H1 (cell line): ENCODE data around the gene TP53RK. TPM values are rescaled to one million over a fixed set of nuclear protein-coding genes. Genes with fewer than 3 reads are reported as not detected.

ENCODE experiments used
- CTCF ChIA-PET: fragments of 300-600 bp; sonication (Branson Sonifier 250); formaldehyde crosslinking; loops from one replicate; lab custom pipeline; 2021; ENCODE audit not compliant: partially characterized antibody; lab: Charles Lee
- POLR2A ChIA-PET: fragments of 300-600 bp; sonication (Branson Sonifier 250); formaldehyde crosslinking; loops from one replicate; lab custom pipeline; 2021; ENCODE audit warnings: inconsistent platforms; ENCODE audit not compliant: partially characterized antibody; lab: Charles Lee
- DNase-seq, 2 experiments: peaks; one replicate each; pipeline versions ENCODE4 v3.0.0 to v3.0.0-alpha.2; 2010 to 2022; ENCODE audit warnings: low spot score in 2 of 2, low read depth in 1 of 2, mixed read lengths in 1 of 2
- FAIRE-seq: peaks from 2 replicates; lab custom pipeline; 2011; peaks lifted over from hg19 to GRCh38; lab: Jason Lieb, UNC
- H2AFZ ChIP-seq: 2 replicates; pipeline ENCODE4 v1.8.1; 2012; ENCODE audit warnings: low read length, inconsistent platforms
- H2AK5ac ChIP-seq: 2 replicates; pipeline ENCODE4 v1.6.1; 2013; ENCODE audit warnings: low read depth, low read length
- H2BK120ac ChIP-seq: replicated peaks from 2 replicates; pipeline ENCODE3; 2013; ENCODE audit warnings: low read depth, low read length, inconsistent platforms
- H2BK12ac ChIP-seq: 2 replicates; pipeline ENCODE4 v1.6.1; 2013; ENCODE audit warnings: low read depth, low read length
- H2BK15ac ChIP-seq: 2 replicates; pipeline ENCODE4 v1.6.1; 2013; ENCODE audit warnings: low read length
- H2BK20ac ChIP-seq: 2 replicates; pipeline ENCODE4 v1.6.1; 2013; ENCODE audit warnings: low read length
- H2BK5ac ChIP-seq: 2 replicates; pipeline ENCODE4 v1.6.1; 2013; ENCODE audit warnings: low read depth, low read length
- H3K14ac ChIP-seq: 2 replicates; pipeline ENCODE4 v1.6.1; 2013; ENCODE audit warnings: inconsistent platforms; ENCODE audit not compliant: insufficient read length
- H3K18ac ChIP-seq: 2 replicates; pipeline ENCODE4 v1.6.1; 2013; ENCODE audit warnings: low read length; ENCODE audit errors: extremely low read depth
- H3K23ac ChIP-seq: 2 replicates; pipeline ENCODE4 v1.6.1; 2013; ENCODE audit warnings: inconsistent platforms; ENCODE audit not compliant: insufficient read length
- H3K23me2 ChIP-seq: 2 replicates; pipeline ENCODE4 v1.6.1; 2013; ENCODE audit warnings: low read depth, low read length
- H3K27ac ChIP-seq: 2 replicates; pipeline ENCODE4 v1.6.1; 2011; ENCODE audit warnings: low read depth, low read length, inconsistent platforms
- H3K27me3 ChIP-seq, 4 experiments: replicated peaks in 1 of 4; 1 replicate in 1 of 4; 2 replicates in 3 of 4; pipeline versions ENCODE4 v1.6.1 to v1.8.1; 2011 to 2013; ENCODE audit warnings: low read length in 3 of 4, mild to moderate bottlenecking in 3 of 4, inconsistent platforms in 2 of 4, mixed read lengths in 2 of 4, moderate library complexity in 1 of 4; ENCODE audit not compliant: control insufficient read depth in 3 of 4, insufficient read depth in 3 of 4; ENCODE audit errors: extremely low read depth in 1 of 4
- H3K36me3 ChIP-seq, 4 experiments: 2 replicates each; pipeline versions ENCODE4 v1.6.1 to v1.8.1; 2011 to 2013; ENCODE audit warnings: mild to moderate bottlenecking in 4 of 4, low read length in 3 of 4, moderate library complexity in 2 of 4, control low read depth in 1 of 4, inconsistent platforms in 1 of 4; ENCODE audit not compliant: insufficient read depth in 4 of 4, control insufficient read depth in 2 of 4
- H3K4ac ChIP-seq: replicated peaks from 2 replicates; pipeline ENCODE3; 2013; ENCODE audit warnings: low read length, low read depth, mixed read lengths, inconsistent platforms; ENCODE audit not compliant: insufficient read length
- H3K4me1 ChIP-seq, 4 experiments: replicated peaks in 1 of 4; 1 replicate in 1 of 4; 2 replicates in 3 of 4; pipeline versions ENCODE4 v1.6.1 to v1.8.1; 2011 to 2013; ENCODE audit warnings: low read length in 3 of 4, inconsistent platforms in 2 of 4, mixed read lengths in 1 of 4; ENCODE audit not compliant: insufficient read depth in 4 of 4, control insufficient read depth in 3 of 4
- H3K4me2 ChIP-seq, 2 experiments: 2 replicates each; pipeline versions ENCODE4 v1.6.1 to v1.8.1; 2011 to 2013; ENCODE audit warnings: low read depth in 2 of 2, low read length in 2 of 2, control low read depth in 1 of 2, inconsistent platforms in 1 of 2, mild to moderate bottlenecking in 1 of 2; ENCODE audit not compliant: insufficient read depth in 1 of 2
- H3K4me3 ChIP-seq, 4 experiments: fragments of 200-600, 300-600 bp in 1 of 4; sonication (generic), shearing (Covaris generic), sonication (Bioruptor Twin) in 1 of 4; 2 replicates each; pipeline versions ENCODE4 v1.5.1 to v1.8.1; 2011 to 2016; ENCODE audit warnings: low read length in 4 of 4, low read depth in 3 of 4, control low read depth in 2 of 4, inconsistent platforms in 2 of 4, mild to moderate bottlenecking in 2 of 4, mixed read lengths in 1 of 4, moderate library complexity in 1 of 4; ENCODE audit not compliant: insufficient read depth in 2 of 4; ENCODE audit errors: extremely low read depth in 1 of 4
- H3K56ac ChIP-seq: replicated peaks from 2 replicates; pipeline ENCODE3; 2013; ENCODE audit warnings: low read depth, mild to moderate bottlenecking, mixed read lengths, low read length, inconsistent platforms; ENCODE audit not compliant: insufficient read length
- H3K79me1 ChIP-seq: 2 replicates; pipeline ENCODE4 v1.6.1; 2013; ENCODE audit warnings: low read depth, low read length, control low read depth
- H3K79me2 ChIP-seq, 2 experiments: 2 replicates each; pipeline versions ENCODE4 v1.6.1 to v1.8.1; 2012 to 2013; ENCODE audit warnings: low read length in 2 of 2, mild to moderate bottlenecking in 2 of 2, inconsistent platforms in 1 of 2; ENCODE audit not compliant: insufficient read depth in 2 of 2, control insufficient read depth in 1 of 2
- H3K9ac ChIP-seq, 4 experiments: replicated peaks in 1 of 4; 1 replicate in 1 of 4; 2 replicates in 3 of 4; pipeline versions ENCODE4 v1.6.1 to v1.8.1; 2011 to 2013; ENCODE audit warnings: low read depth in 3 of 4, low read length in 3 of 4, control low read depth in 2 of 4, mild to moderate bottlenecking in 2 of 4, moderate library complexity in 2 of 4, inconsistent platforms in 1 of 4; ENCODE audit errors: extremely low read depth in 1 of 4
- H3K9me3 ChIP-seq, 2 experiments: 2 replicates each; pipeline versions ENCODE4 v1.6.1 to v1.8.1; 2012 to 2013; ENCODE audit warnings: mild to moderate bottlenecking in 2 of 2, moderate library complexity in 2 of 2, control low read depth in 1 of 2, inconsistent platforms in 1 of 2, low read depth in 1 of 2, low read length in 1 of 2, mixed read lengths in 1 of 2; ENCODE audit not compliant: insufficient read depth in 2 of 2
- H4K20me1 ChIP-seq, 2 experiments: replicated peaks in 1 of 2; 2 replicates each; pipeline versions ENCODE3 to v1.8.1; 2011 to 2013; ENCODE audit warnings: inconsistent platforms in 2 of 2, low read length in 2 of 2, mild to moderate bottlenecking in 1 of 2; ENCODE audit not compliant: insufficient read depth in 2 of 2, control insufficient read depth in 1 of 2
- H4K5ac ChIP-seq: 2 replicates; pipeline ENCODE4 v1.6.1; 2013; ENCODE audit warnings: low read length, low read depth, mixed read lengths, inconsistent platforms; ENCODE audit not compliant: insufficient read length
- H4K8ac ChIP-seq: 2 replicates; pipeline ENCODE4 v1.8.0; 2013; ENCODE audit warnings: mild to moderate bottlenecking, moderate library complexity, low read length, inconsistent platforms; ENCODE audit not compliant: insufficient read depth; ENCODE audit errors: extremely low read depth
- H4K91ac ChIP-seq: replicated peaks from 2 replicates; pipeline ENCODE3; 2013; ENCODE audit warnings: low read length, mixed read lengths, inconsistent platforms; ENCODE audit not compliant: insufficient read length
- TCF12 ChIP-seq: IDR thresholded peaks from 2 replicates; pipeline ENCODE4 v1.6.1; 2011; ENCODE audit warnings: low read depth, mild to moderate bottlenecking, low read length
- WGBS, 2 experiments: shearing (Covaris generic) in 1 of 2; methylation state at CpG; one replicate each; pipeline versions ENCODE4 v1.1.6 to v1.1.7; 2013 to 2015; ENCODE audit warnings: low lambda C conversion rate in 2 of 2, mixed read lengths in 2 of 2, inconsistent platforms in 1 of 2, low coverage in 1 of 2, missing lambda C conversion rate in 1 of 2; ENCODE audit not compliant: insufficient replicate concordance in 2 of 2, insufficient coverage in 1 of 2, insufficient read length in 1 of 2; ENCODE audit errors: extremely low coverage in 1 of 2, missing lambda C conversion rate in 1 of 2; 5-methylcytosine and 5-hydroxymethylcytosine counted together
- polyA plus RNA-seq, 7 experiments: library from polyadenylated mRNA; depleted of rRNA in 3 of 7; stranded (reverse) in 5 of 7; unstranded in 2 of 7; fragments of >200 nt in 5 of 7; fragments of 200-250 nt in 2 of 7; gene quantifications; 1 replicate in 5 of 7; 2 replicates in 1 of 7; 4 replicates in 1 of 7; pipeline versions ENCODE4 v1.2.1 to v1.2.3, GENCODE V29; 2011 to 2013; ENCODE audit warnings: missing spikeins in 2 of 7, mixed read lengths in 2 of 7
- total RNA-seq: library from RNA; stranded (reverse); fragmentation: NEBNext Ultra II Directional; extraction: Animal tissue kit (Norgen Biotek cat#: 25700); gene quantifications from 2 replicates; pipeline ENCODE4 v1.2.1, GENCODE V29; 2021

The TP53RK gene
- total and polyA plus RNA-seq, 2 of the 8 experiments (the other 6 are each of a cell fraction or from before 2014, with no cell fraction given) = 8.5 to 16.3 TPM

GRCh38 chr20:46634528-46634927, 54.7 kb downstream of the TP53RK start:
- Histone ChIP-seq H2AFZ (no peak overlapping the region), H3K9me3 (no peaks in the 10 kb centered on the region), H3K23ac (no peak overlapping the region), H3K27ac (no peak overlapping the region), H2BK15ac (no peak overlapping the region), H3K18ac (no peak overlapping the region), H3K56ac (no peak overlapping the region), H3K14ac (no peak overlapping the region), H3K4me2 (no peak overlapping the region), H3K27me3 (no peaks in the 10 kb centered on the region), H4K5ac (no peak overlapping the region), H3K23me2 (no peaks in the 10 kb centered on the region), H4K91ac (no peak overlapping the region), H3K79me2 (no peaks in the 10 kb centered on the region), H2BK5ac (no peak overlapping the region), H2BK120ac (no peak overlapping the region), H3K4ac (no peak overlapping the region), H2AK5ac (no peak overlapping the region), H4K8ac (no peak overlapping the region), H2BK20ac (no peak overlapping the region), H3K79me1 (no peaks in the 10 kb centered on the region), H2BK12ac (no peak overlapping the region), H3K4me3 (no peak overlapping the region), H4K20me1 (no peaks in the 10 kb centered on the region)
- POLR2A ChIA-PET = interaction anchor here (1.1 kb wide), 1 partner anchor 9 kb away, joined by 4 read pairs; no protein-coding TSS in a partner anchor
- 87% methylated on average over 6 of the region's 6 CpGs; no CpG with 5 or more reads in 1 of the 2 experiments for WGBS, 2 experiments
- no peak for FAIRE-seq
- no peak for DNase-seq
- no peak for TF ChIP-seq TCF12
- TF ChIP-seq, all 59 proteins: peak for 0
- Histone ChIP-seq H3K4me1 (peaks cover 2 to 11% (median 7%) of the 10 kb centered on the region in 4 experiments; a peak in 6 of 7 replicates), H3K36me3 (no peaks in the 10 kb centered on the region), H3K9ac (no peak overlapping the region)
- CTCF ChIA-PET = interaction anchor here (0.6 to 2.8 kb wide), 4 partner anchors 11 to 75 kb away, joined by 3 to 14 read pairs (median 6); no protein-coding TSS in a partner anchor

Other genes with a start within 250 kb of the TP53RK start
- gene ZNF334, start 175.9 kb downstream of the TP53RK start, total RNA-seq = 15.9 and 17.8 TPM in 2 replicates
- gene ZNF334, start 175.9 kb downstream of the TP53RK start, polyA plus RNA-seq (2011; rRNA removed) = 6.2 and 8.8 TPM in 2 replicates
- 0.13 and 0.25 TPM in 2 replicates for gene OCSTAMP, start 138.8 kb downstream of the TP53RK start, total RNA-seq
- gene OCSTAMP, start 138.8 kb downstream of the TP53RK start, polyA plus RNA-seq (2011; rRNA removed) = 0.09 and 0.14 TPM in 2 replicates
- 9.4 and 9.8 TPM in 2 replicates for gene SLC13A3, start 38.0 kb downstream of the TP53RK start, total RNA-seq
- gene SLC13A3, start 38.0 kb downstream of the TP53RK start, polyA plus RNA-seq (2011; rRNA removed) = 12.6 and 15.4 TPM in 2 replicates
- 9.7 and 9.9 TPM in 2 replicates for gene SLC2A10, start 20.2 kb upstream of the TP53RK start, total RNA-seq
- gene SLC2A10, start 20.2 kb upstream of the TP53RK start, polyA plus RNA-seq (2011; rRNA removed) = 9.0 and 11.9 TPM in 2 replicates
- 1.6 and 1.7 TPM in 2 replicates for gene EYA2, start 205.4 kb upstream of the TP53RK start, total RNA-seq
- gene EYA2, start 205.4 kb upstream of the TP53RK start, polyA plus RNA-seq (2011; rRNA removed) = 1.6 and 2.0 TPM in 2 replicates